ENCODE measurements around the gene EFHC1.

Gene EFHC1

GRCh38 chr6:52507557-52508260, 87.6 kb downstream of the EFHC1 start:
- H3K4me3 ChIP-seq (ENCODE audit: low read depth, low read length): no peak overlapping the region
- TF ChIP-seq MYC (IDR thresholded peaks at IDR 0.05; ENCODE audit: low read depth, low read length): no peak
- TF ChIP-seq CTCF (IDR thresholded peaks at IDR 0.05; ENCODE audit: low read depth, low read length): no peak
- TF ChIP-seq POLR2A (IDR thresholded peaks at IDR 0.05; ENCODE audit: extremely low read depth, insufficient read length): no peak
- TF ChIP-seq MAX (IDR thresholded peaks at IDR 0.05; ENCODE audit: low read depth, low read length): no peak
- DNase-seq (ENCODE audit: low read depth): peak; percentile 46

- DNase-seq (ENCODE audit: low read depth): no peak
- H3K4me3 ChIP-seq (ENCODE audit: low read depth, low read length): no peak overlapping the region
- TF ChIP-seq MYC (IDR thresholded peaks at IDR 0.05; ENCODE audit: low read depth, low read length) (no peak), MAX (IDR thresholded peaks at IDR 0.05; ENCODE audit: low read depth, low read length) (no peak), CTCF (IDR thresholded peaks at IDR 0.05; ENCODE audit: low read depth, low read length) (no peak), POLR2A (IDR thresholded peaks at IDR 0.05; ENCODE audit: extremely low read depth, insufficient read length) (no peak)
Observed at GRCh38 chr6:52508261-52508739, 88.2 kb downstream of the EFHC1 start.

GRCh38 chr6:52509281-52510212, 89.4 kb downstream of the EFHC1 start:
- TF ChIP-seq MAX (IDR thresholded peaks at IDR 0.05; ENCODE audit: low read depth, low read length) (no peak), CTCF (IDR thresholded peaks at IDR 0.05; ENCODE audit: low read depth, low read length) (no peak), MYC (IDR thresholded peaks at IDR 0.05; ENCODE audit: low read depth, low read length) (no peak), POLR2A (IDR thresholded peaks at IDR 0.05; ENCODE audit: extremely low read depth, insufficient read length) (no peak)
- DNase-seq (ENCODE audit: low read depth): no peak
- no peak overlapping the region for H3K4me3 ChIP-seq (ENCODE audit: low read depth, low read length)

GRCh38 chr6:52510213-52510562, 90.0 kb downstream of the EFHC1 start:
- no peak overlapping the region for H3K4me3 ChIP-seq (ENCODE audit: low read depth, low read length)
- TF ChIP-seq CTCF (IDR thresholded peaks at IDR 0.05; ENCODE audit: low read depth, low read length) (no peak), POLR2A (IDR thresholded peaks at IDR 0.05; ENCODE audit: extremely low read depth, insufficient read length) (no peak), MAX (IDR thresholded peaks at IDR 0.05; ENCODE audit: low read depth, low read length) (no peak), MYC (IDR thresholded peaks at IDR 0.05; ENCODE audit: low read depth, low read length) (no peak)
- no peak for DNase-seq (ENCODE audit: low read depth)

GRCh38 chr6:52511163-52511562, 91.0 kb downstream of the EFHC1 start:
- H3K4me3 ChIP-seq (ENCODE audit: low read depth, low read length): no peak overlapping the region
- DNase-seq (ENCODE audit: low read depth): no peak
- TF ChIP-seq CTCF (IDR thresholded peaks at IDR 0.05; ENCODE audit: low read depth, low read length) (no peak), MYC (IDR thresholded peaks at IDR 0.05; ENCODE audit: low read depth, low read length) (no peak), POLR2A (IDR thresholded peaks at IDR 0.05; ENCODE audit: extremely low read depth, insufficient read length) (no peak), MAX (IDR thresholded peaks at IDR 0.05; ENCODE audit: low read depth, low read length) (no peak)

Measured in NB4 (cell line).